HG03095 (cell line): Measurements from ENCODE around the gene WNT9A.

Source experiments
- ATAC-seq: cut with Tn5 transposase; IDR thresholded peaks from one replicate; pipeline ENCODE4 v1.9.1; 2021; ENCODE audit warnings: moderate library complexity; ENCODE audit not compliant: unreplicated experiment

Gene WNT9A

GRCh38 chr1:227898502-227899140 lies 49.1 kb downstream of the WNT9A start:
- ATAC-seq: no peak

DNA sequence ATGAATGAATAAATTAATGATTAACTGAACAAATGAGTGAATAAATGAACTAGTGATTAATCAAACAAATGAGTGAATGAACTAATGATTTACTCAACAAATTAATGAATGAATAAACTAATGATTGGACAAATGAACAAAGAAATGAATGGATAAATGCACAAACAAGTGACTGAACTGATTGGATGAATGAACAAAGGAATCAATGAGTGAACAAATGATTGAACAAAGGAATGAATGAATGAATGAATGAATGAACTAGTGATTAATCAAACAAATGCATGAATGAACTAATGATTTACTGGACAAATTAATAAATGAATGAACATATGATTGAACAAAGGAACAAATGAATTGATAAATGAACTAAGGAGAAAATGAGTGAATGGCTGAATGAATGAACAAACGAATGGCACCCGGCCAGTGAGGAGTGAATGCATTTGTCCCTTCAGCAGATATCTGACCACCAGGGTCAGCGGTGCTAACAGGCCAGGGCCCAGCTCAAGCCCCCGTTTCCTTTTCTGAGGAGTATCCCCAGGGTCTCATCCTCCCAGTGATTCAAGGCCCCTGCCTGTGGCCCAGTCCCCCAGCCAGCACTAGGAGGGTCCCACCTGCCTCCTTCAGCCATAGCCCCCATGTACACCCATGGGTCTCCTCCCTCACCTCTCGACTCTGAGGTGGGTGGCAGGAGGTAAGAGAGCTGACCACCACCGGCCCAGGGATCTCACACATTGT lies 49.9 kb downstream of the WNT9A start:
- no peak for ATAC-seq

DNA sequence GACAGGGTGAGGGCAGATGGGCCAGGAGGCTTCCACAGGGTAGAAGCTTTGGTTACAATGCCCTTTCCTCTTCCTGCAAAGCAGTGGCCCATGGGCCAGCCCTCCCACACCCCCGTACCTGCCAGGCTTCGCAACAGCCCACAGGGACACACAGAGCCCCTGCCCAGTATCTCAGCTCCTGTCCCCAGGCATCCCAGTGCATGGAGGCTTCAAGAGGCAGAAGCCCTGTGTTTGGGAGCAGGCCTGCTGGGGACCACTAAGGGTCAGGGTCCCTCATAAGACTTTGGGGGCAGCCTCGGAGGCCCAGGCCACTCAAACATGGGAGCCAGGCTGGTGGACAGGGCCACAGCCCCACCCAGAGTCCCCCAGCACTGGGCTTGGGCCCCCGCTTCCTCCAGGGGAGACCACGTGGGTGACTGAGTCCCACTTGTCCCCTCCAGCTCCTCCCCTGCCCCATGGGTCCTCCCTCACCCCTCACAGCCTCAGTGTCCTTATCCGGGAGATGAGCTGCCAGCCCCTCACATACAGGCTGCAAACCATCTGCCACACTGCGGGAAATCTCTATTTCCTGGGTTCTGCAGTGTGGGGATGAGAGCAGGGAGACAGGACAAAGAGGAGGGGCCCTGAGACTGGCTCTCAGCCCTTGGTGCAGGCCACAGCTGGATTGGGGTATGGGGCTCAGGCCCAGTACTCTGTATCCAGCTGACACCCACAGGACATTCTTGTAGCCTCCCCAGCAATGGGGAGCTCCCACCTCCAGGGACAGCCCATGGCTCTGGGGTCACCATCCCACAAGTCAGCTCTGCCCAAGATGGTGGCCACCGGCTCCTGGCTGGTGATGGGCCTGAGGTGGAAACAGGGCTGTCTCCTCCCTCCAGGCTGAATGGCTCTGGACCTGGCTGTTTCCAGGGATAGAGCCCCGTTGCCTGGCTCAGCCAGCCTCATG lies 50.7 kb downstream of the WNT9A start:
- ATAC-seq: no peak

GRCh38 chr1:227895828-227896685 lies 51.7 kb downstream of the WNT9A start:
- no peak for ATAC-seq

GRCh38 chr1:227894831-227895451 lies 52.8 kb downstream of the WNT9A start:
- no peak for ATAC-seq

DNA sequence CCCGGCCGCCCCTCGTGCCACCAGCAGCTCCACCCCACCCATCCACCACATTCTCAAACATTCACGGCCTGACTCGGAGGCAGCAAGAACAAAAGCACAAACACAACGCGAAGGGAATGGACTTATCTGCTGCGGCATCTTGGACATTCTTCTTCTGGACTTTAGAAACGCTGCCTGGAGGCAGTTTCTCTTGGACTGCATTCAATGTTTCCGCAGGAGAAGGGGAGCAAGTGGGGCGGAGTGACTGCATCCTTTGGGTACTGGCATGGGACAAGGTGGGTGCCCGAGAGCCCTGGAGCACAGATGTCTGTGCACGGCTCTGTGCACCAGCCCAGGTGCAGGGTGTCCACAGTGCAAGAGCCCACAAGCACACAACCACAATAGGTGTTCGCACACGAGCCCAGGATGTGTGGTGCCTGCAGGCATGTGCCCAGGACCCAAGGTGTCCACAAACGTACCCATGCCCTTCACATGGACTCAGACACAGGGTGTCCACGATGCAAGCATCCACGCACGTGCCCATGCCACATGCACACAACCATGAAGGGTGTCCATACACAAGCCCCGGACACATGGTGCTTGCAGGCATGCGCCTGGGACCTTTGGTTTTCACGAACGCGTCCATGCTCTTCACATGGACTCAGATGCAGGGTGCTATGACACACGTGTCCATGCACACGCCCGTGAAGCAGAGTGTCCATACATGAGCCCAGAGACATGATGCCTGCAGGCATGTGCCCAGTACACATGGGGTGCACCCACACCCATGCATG lies 53.6 kb downstream of the WNT9A start:
- no peak for ATAC-seq

GRCh38 chr1:227893300-227893948 lies 54.3 kb downstream of the WNT9A start:
- no peak for ATAC-seq

DNA sequence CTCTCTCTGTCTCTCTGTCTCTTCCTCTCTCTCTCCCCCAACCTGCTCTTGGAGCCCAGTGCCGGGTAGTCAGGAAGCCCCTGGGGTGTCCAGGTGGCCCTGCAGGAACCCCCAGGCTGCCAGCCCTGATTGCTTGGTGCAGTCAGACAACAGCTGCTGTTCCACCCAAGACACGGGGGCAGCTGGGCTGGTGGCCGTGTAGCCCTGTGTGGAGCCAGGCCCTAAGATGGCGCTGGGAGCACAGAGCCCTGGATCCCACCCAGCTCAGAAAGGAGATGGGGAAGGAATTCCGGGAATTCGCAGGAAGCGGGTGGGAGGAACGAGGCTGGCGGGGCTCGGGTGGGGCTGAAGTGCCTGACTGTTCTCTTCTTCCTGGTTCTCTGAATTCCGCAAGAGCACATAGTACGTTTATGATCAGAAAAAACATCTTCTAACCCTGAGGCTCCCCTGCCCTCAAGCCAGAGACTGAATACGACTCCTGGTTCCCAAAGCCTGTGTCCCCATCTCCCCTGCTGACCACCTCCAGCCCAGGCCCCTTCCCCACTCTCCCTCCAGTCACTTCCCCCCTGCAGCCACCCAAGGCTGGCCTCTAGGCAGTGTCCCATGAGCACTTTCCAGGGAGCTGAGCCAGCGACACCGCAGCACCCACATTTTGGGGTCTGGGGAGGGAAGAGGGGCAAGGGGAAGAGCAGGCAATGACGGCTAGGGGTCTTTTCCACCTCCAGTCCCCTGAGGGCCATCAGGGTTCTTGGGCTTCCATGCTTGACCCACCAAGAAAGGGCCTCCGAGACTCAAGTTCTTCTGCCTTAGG lies 55.0 kb downstream of the WNT9A start:
- no peak for ATAC-seq

DNA sequence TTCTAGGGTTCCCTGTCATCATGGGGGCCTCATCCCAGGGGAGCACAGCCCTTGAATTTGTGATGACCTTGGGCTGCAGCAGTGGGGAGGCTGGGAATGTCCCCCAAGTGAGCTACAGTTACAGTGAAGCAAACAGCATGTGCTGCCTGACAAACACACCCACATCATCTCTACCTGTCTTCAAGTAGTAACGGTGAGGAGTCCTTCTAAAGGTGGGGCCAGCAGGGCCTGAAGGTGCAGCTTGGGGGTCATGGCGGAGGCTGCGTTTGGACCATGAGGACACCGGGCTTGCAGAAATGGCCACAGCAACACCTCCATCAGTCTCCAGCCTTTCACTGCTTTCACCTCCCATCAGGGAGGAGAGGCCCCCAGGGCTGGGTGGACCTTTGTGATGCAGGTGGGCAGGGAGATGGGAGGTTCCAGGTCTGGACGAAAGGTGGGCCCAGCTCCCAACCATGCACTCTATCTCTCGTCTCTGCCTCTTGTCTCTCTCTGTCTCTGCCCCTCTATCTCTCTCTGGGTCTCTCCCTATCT lies 55.7 kb downstream of the WNT9A start:
- no peak for ATAC-seq

GRCh38 chr1:227891223-227891954 lies 56.3 kb downstream of the WNT9A start:
- no peak for ATAC-seq

DNA sequence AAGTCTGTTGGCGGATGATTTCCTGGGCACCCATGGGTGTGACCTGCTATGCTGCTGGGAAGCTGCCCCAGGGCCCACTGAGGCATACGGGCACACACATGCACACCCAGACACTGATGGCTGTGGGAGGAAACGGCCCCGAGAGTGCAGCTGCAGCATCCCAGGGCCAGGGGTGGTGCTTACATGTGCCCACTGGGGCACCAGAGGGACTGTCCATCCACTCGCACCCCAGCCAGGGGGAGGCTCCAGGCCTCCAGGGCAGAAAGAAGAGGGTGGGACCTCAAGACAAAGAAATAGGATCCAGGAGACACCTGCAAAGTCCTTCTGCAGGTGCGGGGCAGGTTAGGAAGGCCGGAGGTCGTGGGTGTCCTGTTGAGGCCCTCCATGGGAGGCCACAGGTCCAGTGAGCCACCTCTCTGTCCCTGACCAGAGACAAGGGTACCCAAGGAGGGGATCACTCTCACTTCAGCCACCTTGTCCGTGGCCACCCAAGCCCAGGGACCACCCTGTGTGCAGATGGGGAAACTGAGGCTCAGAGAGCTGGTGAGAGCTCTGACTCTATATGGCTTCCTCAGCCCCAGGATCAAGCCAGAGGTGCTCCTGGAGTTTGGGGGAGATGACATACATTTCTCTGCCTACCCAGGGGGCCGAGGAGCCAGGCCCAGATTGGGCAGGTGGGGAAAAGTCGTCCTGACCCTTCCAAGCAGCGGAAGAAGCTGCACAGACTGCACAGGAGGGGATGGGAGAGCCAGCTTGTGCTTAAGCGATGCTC lies 57.1 kb downstream of the WNT9A start:
- no peak for ATAC-seq

DNA sequence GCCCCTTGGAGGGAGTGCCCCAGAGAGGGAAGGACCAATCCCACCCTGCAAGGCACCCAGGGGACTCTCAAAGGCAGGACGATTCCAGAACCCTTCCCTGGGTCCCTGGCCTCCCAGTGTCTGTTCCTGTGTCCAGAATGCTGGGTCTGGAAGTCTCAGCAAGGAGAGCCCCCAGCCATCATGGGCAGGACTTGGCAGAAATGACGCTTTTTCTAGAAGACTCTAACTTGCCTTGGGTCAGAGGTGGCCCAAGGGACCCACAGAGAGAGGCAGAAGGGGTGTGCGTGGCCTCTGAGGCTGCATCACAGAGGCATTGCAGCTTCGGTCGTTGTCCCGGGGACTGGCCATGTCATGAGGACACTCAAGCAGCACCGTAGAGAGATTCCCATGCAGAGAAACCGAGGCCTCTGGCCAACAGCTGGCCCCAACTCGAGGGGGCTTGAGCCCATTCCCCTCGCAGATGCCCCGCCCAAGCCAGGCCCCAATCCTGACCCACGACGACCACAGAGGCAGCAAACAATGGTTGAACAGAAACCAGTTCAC lies 57.8 kb downstream of the WNT9A start:
- no peak for ATAC-seq

DNA sequence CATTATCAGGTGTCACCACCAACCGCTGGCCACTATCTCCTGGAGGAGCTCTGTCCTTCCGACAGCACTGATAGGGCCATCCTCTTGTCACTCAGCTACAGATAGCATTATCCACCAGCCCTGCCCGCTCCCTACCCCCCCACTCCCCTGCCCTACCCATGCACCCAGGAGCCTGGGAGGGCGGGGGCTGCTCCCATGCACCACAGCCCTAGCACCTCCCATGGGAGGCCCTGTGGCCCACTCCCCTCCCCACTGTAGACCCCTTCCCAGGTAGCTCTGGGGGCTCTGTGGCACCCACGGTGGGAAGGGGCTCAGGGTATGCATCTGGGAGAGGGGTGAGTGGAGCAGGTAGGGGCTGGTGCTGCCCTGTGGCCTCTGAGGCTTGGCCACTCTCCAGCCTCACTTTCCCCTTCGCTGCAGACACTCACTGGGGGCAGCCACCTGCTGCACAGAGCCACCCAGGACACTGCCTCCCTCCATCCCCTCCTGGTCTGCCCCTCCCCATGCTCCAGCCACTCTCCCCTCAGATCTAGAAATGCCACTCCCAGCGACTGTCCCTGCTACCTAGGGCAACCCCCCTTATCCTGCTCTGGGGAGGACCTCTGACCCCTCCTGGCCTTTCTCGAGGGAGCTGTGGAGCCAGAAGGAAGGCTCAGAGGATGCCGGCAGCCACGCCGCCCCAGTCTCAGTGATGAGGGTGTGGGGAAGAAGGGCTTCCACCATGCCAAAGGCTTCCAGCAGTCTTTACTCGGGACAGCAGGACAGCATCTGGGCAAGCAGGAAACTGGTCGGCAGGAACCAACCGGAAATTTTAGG lies 58.5 kb downstream of the WNT9A start:
- ATAC-seq: no peak

DNA sequence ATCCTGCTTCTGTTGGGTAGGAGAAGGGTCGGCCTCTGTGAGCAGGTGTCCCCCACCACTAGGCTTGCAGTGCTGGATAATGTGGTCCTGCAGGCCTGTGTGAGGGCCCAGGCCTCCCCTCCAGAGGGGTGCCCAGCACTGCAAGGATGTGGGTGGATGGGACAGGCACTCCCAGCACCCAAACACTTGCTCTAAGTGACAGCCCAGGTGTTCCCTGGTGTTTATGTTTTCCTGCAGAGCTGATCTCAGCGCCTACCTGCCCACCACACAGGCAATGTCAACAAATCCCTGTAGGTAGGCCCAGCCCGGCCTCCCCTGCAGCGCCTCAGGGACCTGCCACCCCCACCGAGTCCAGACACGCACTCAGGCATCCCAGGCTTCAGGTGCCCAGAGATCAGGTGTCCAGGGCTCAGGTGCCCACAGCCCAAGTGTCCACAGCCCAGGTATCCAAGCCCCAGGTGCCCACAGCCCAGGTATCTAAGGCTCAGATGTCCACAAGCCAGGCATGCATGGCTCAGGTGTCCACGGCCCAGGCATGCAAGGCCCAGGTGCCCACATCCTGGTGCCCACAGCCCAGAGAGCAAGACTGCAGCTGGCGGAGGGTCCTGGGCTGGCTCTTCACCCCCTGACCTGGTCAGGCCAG lies 59.2 kb downstream of the WNT9A start:
- no peak for ATAC-seq
